Hair follicular keratinocyte (primary cell): ENCODE data around the gene SPRTN. TPM values are rescaled to one million over a fixed set of nuclear protein-coding genes. Genes with fewer than 3 reads are reported as not detected.

Experiments
- total RNA-seq: library from RNA; depleted of rRNA; stranded (reverse); fragments of >200 nt; gene quantifications from 2 replicates; pipeline ENCODE4 v1.2.3, GENCODE V29; 2015

Gene SPRTN, protein sequence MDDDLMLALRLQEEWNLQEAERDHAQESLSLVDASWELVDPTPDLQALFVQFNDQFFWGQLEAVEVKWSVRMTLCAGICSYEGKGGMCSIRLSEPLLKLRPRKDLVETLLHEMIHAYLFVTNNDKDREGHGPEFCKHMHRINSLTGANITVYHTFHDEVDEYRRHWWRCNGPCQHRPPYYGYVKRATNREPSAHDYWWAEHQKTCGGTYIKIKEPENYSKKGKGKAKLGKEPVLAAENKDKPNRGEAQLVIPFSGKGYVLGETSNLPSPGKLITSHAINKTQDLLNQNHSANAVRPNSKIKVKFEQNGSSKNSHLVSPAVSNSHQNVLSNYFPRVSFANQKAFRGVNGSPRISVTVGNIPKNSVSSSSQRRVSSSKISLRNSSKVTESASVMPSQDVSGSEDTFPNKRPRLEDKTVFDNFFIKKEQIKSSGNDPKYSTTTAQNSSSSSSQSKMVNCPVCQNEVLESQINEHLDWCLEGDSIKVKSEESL
- 20.3 and 31.2 TPM in 2 replicates for total RNA-seq

DNA sequence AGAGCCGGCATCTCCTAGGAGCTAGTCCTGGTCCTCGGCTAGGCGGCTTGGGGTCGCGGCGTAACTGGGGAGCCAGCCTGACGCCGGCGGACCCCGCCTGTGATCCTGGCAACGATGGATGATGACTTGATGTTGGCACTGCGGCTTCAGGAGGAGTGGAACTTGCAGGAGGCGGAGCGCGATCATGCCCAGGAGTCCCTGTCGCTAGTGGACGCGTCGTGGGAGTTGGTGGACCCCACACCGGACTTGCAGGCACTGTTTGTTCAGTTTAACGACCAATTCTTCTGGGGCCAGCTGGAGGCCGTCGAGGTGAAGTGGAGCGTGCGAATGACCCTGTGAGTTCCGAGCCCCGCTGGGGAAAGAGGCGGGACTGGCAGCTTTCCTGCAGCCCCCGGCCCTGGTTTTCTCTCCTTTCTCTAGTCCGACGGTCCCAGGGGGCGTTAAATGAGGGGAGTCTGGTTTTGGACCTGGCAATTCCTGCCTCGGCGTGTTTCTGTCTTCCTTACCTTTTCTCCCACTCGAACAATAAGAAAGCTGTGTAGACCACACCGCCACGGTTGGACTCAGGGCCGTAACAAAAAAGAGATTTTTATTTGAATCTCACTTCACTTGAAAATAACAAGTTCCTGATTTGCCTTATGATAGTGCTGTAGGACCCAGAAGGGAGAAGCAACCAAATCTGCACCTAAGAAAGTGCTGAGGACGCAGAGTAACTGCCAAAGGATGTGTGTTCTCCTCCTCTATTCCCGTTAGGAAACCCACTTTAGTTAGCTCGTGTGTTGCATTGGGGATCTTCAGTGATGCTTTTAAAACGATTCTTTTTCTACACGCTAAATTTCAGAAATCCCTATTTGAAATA is at the start of gene SPRTN:
Gene SPRTN, plus strand, starts transcription at position 24 of the 859 bp plus-strand sequence. Its CDS starts 91 bp downstream, at position 115.

DNA sequence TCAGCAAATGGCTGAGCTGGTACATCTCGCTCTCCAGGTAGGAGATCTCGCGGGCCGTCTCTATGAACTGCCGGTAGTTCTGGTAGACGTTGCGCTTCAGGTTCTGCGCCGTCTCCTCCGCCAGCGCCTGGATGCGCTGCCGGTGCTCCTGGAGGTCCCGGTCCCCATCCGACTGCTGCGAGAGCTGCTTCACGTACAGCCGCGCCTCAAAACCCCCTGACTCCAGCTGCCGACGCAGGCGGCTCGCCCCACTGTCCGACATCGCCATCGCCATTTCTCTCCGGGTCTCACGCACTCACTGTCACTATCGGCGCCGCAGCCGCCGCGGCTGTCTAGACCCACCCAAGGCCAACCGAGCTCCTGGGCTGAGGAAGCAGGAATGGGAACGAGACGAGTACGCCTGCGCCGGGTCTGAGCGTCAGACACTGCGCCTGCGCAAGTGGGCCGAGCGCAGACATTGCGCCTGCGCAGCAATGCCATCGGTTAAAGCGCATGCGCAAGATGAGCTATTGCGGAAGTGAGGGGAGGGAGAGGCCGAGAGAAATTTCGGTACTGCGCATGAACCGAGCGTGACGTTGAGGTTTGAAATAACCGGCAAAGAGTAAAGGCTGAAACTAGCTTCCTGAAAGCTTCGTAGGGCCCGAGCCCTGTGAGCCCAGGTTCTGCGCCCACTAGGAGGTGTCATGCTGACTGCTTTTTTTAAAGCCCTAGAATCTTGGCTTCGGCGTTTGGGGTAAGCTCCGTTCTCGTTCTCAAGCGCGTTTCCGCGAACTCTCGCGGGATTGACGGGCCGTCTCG is 422 bp upstream of the SPRTN start, which contains the start of gene EXOC8:
Gene EXOC8, minus strand, starts transcription at position 381 of the 798 bp plus-strand sequence. Its CDS starts 107 bp downstream, at position 274.

Other genes with a start within 250 kb of the SPRTN start
- not detected in 2 replicates for gene TRIM67, start 176.2 kb upstream of the SPRTN start, total RNA-seq
- 31.0 and 49.0 TPM in 2 replicates for gene GNPAT, start 97.1 kb upstream of the SPRTN start, total RNA-seq
- 6.4 and 7.6 TPM in 2 replicates for gene EXOC8, start 441 bp upstream of the SPRTN start, total RNA-seq
- 14.0 and 14.5 TPM in 2 replicates for gene EGLN1, start 84.0 kb downstream of the SPRTN start, total RNA-seq
- gene TSNAX, start 190.4 kb downstream of the SPRTN start, total RNA-seq: 15.1 and 15.5 TPM in 2 replicates